K562 (cell line): Measurements from ENCODE around the gene PYGM. TPM values are rescaled to one million over a fixed set of nuclear protein-coding genes. Genes with fewer than 3 reads are reported as not detected.
A peak's percentile ranks its signal among the peaks of the same experiment; 100 is the strongest.

Experiments used
- CBX3 ChIP-seq, 2 experiments: IDR thresholded peaks; 1 replicate in 1 of 2; 2 replicates in 1 of 2; pipeline ENCODE4 v1.6.1; 2012; ENCODE audit warnings: inconsistent platforms in 2 of 2, low read length in 2 of 2, borderline replicate concordance in 1 of 2, control low read depth in 1 of 2
- E2F3 ChIP-seq: fragments of 250-450 bp; sonication (Bioruptor Pico); IDR thresholded peaks from 2 replicates; pipeline ENCODE4 v1.4.0; 2020; ENCODE audit warnings: mild to moderate bottlenecking
- HCFC1 ChIP-seq: IDR thresholded peaks from 2 replicates; pipeline ENCODE4 v1.6.1; 2012; ENCODE audit warnings: low read depth, low read length, improper control_type of control experiment
- KLF16 ChIP-seq: IDR thresholded peaks from 2 replicates; pipeline ENCODE4 v1.6.1; 2016; ENCODE audit warnings: antibody characterized with exemption
- PRPF4 ChIP-seq: fragments of 200-400 bp; formaldehyde crosslinking; IDR thresholded peaks from one replicate; pipeline ENCODE4 v1.6.1; 2017; ENCODE audit warnings: low read length, low read depth, mild to moderate bottlenecking; ENCODE audit not compliant: insufficient read depth, poor library complexity, severe bottlenecking
- RBFOX2 ChIP-seq: fragments of 200-400 bp; formaldehyde crosslinking; IDR thresholded peaks from 2 replicates; pipeline ENCODE4 v1.6.1; 2017; ENCODE audit warnings: low read depth, mild to moderate bottlenecking, low read length, moderate library complexity
- WHSC1 ChIP-seq: IDR thresholded peaks from one replicate; pipeline ENCODE4 v1.6.1; 2012; ENCODE audit warnings: low read length, control low read depth, inconsistent platforms
- ZNF124 ChIP-seq: sonication (generic); formaldehyde crosslinking; IDR thresholded peaks from 2 replicates; pipeline ENCODE4 v1.8.1; 2022; ENCODE audit warnings: missing genetic modification reagents
- ZNF239 ChIP-seq: fragments of 250-450 bp; sonication (Bioruptor Pico); IDR thresholded peaks from 2 replicates; pipeline ENCODE4 v1.4.0; 2020; ENCODE audit warnings: mild to moderate bottlenecking
- polyA plus RNA-seq, 8 experiments: library from polyadenylated mRNA; depleted of rRNA in 4 of 8; stranded (reverse) in 5 of 8; unstranded in 3 of 8; fragments of >200 nt; fragmentation: Nextera tagmentation in 2 of 8; fragmentation: Illumina TruSeq in 1 of 8; extraction: Ambion mirVana in 2 of 8; extraction: Trizol in 1 of 8; gene quantifications; 2 replicates each; pipeline versions ENCODE4 v1.2.1 to v1.2.3, GENCODE V29; 2011 to 2014; ENCODE audit warnings: inconsistent platforms in 1 of 8, missing spikeins in 1 of 8
- total RNA-seq, 7 experiments: library from RNA; depleted of rRNA in 6 of 7; stranded (reverse); fragments of >200 nt in 6 of 7; fragmentation: Illumina TruSeq in 2 of 7; extraction: Trizol in 2 of 7; gene quantifications; 2 replicates each; pipeline versions ENCODE4 v1.2.1 to v1.2.3, GENCODE V29; 2011 to 2021; ENCODE audit warnings: low replicate concordance in 1 of 7
- TF ChIP-seq, protein P1 (sequence below), 2 experiments: fragments of 450-650 bp; IDR thresholded peaks; 2 replicates each; pipeline ENCODE4 v1.6.1; 2018; ENCODE audit warnings: mild to moderate bottlenecking in 2 of 2, low read depth in 1 of 2; ENCODE audit not compliant: partially characterized antibody in 2 of 2
- TF ChIP-seq, protein P2 (sequence below): IDR thresholded peaks from 2 replicates; pipeline ENCODE4 v1.6.1; 2014; ENCODE audit warnings: antibody characterized with exemption
- TF ChIP-seq, protein P3 (sequence below): IDR thresholded peaks from 2 replicates; pipeline ENCODE4 v1.6.1; 2011; ENCODE audit warnings: borderline replicate concordance, low read depth, mild to moderate bottlenecking, moderate library complexity, low read length; ENCODE audit not compliant: insufficient read depth, poor library complexity, severe bottlenecking
- TF ChIP-seq, protein P4 (sequence below): fragments of 250-450 bp; sonication (Bioruptor Pico); IDR thresholded peaks from 2 replicates; pipeline ENCODE4 v1.8.0; 2021; ENCODE audit warnings: borderline replicate concordance, mild to moderate bottlenecking, moderate library complexity; ENCODE audit not compliant: poor library complexity, severe bottlenecking
- TF ChIP-seq, protein P5 (sequence below): sonication (generic); formaldehyde crosslinking; IDR thresholded peaks from 2 replicates; pipeline ENCODE4 v1.5.0; 2020; ENCODE audit warnings: missing genetic modification reagents
- TF ChIP-seq, protein P6 (sequence below), 2 experiments: fragments of 200-800 bp in 1 of 2; sonication (Bioruptor generic) in 1 of 2; sonication (generic) in 1 of 2; formaldehyde crosslinking in 1 of 2; IDR thresholded peaks in 1 of 2; conservative IDR thresholded peaks in 1 of 2; 2 replicates each; pipeline versions ENCODE4 v1.5.0 to v1.6.1; 2016 to 2020; ENCODE audit warnings: missing compliant biosample characterization in 1 of 2, missing genetic modification characterization in 1 of 2, missing genetic modification reagents in 1 of 2

PYGM gene
- total and polyA plus RNA-seq, 9 of the 15 experiments (the other 6 are each of a cell fraction or from before 2014, with no cell fraction given), result 0.07 to 1.5 (median 0.68) TPM

DNA sequence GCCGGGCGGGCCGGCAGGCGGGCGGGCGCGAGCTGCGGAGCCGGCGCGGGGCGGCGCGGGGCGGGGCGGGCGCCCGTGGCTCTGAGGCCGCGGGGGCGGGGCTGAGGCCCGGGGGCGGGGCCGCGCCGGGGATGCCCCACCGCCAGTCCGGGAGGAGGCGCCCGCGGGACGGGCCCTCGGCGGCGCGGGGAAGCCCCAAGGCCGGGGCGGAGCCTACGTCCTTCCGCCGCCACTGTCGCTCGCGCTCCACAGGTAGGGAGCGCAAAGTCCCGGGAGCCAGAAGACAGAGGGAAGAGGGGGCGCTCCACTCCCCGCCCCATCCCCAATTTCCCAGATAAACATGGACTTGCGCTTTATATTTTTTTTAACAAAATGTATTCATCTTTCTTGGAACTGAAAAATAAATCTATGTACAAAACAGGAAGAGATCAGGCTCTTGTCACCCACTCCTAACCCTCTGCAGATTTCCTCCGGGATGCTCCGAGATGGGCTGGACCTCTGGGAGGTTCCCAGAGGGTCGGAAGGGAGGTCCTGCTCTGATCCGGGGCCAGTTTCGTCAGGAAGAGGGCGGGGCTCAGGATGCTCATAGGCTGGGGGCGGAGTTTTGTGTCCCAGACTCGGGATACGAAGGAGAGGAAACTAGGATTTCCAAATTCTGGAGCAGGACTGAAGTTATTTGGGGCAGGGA lies 43.5 kb upstream of the PYGM start, which contains the start of gene MAP4K2 (continued):
- TF ChIP-seq, protein P1, sequence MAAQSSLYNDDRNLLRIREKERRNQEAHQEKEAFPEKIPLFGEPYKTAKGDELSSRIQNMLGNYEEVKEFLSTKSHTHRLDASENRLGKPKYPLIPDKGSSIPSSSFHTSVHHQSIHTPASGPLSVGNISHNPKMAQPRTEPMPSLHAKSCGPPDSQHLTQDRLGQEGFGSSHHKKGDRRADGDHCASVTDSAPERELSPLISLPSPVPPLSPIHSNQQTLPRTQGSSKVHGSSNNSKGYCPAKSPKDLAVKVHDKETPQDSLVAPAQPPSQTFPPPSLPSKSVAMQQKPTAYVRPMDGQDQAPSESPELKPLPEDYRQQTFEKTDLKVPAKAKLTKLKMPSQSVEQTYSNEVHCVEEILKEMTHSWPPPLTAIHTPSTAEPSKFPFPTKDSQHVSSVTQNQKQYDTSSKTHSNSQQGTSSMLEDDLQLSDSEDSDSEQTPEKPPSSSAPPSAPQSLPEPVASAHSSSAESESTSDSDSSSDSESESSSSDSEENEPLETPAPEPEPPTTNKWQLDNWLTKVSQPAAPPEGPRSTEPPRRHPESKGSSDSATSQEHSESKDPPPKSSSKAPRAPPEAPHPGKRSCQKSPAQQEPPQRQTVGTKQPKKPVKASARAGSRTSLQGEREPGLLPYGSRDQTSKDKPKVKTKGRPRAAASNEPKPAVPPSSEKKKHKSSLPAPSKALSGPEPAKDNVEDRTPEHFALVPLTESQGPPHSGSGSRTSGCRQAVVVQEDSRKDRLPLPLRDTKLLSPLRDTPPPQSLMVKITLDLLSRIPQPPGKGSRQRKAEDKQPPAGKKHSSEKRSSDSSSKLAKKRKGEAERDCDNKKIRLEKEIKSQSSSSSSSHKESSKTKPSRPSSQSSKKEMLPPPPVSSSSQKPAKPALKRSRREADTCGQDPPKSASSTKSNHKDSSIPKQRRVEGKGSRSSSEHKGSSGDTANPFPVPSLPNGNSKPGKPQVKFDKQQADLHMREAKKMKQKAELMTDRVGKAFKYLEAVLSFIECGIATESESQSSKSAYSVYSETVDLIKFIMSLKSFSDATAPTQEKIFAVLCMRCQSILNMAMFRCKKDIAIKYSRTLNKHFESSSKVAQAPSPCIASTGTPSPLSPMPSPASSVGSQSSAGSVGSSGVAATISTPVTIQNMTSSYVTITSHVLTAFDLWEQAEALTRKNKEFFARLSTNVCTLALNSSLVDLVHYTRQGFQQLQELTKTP (IDR thresholded peaks at IDR 0.05; ENCODE audit: low read depth in 1 of 2, partially characterized antibody in 2 of 2), result peak in 1 of 2 experiments; percentile 56
- TF ChIP-seq, protein P2, sequence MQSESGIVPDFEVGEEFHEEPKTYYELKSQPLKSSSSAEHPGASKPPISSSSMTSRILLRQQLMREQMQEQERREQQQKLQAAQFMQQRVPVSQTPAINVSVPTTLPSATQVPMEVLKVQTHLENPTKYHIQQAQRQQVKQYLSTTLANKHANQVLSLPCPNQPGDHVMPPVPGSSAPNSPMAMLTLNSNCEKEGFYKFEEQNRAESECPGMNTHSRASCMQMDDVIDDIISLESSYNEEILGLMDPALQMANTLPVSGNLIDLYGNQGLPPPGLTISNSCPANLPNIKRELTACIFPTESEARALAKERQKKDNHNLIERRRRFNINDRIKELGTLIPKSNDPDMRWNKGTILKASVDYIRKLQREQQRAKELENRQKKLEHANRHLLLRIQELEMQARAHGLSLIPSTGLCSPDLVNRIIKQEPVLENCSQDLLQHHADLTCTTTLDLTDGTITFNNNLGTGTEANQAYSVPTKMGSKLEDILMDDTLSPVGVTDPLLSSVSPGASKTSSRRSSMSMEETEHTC, result no peak
- peak; percentile 53; the same call in 1 of the 2 replicates for TF ChIP-seq RBFOX2
- TF ChIP-seq E2F3, result no peak
- TF ChIP-seq, protein P3, sequence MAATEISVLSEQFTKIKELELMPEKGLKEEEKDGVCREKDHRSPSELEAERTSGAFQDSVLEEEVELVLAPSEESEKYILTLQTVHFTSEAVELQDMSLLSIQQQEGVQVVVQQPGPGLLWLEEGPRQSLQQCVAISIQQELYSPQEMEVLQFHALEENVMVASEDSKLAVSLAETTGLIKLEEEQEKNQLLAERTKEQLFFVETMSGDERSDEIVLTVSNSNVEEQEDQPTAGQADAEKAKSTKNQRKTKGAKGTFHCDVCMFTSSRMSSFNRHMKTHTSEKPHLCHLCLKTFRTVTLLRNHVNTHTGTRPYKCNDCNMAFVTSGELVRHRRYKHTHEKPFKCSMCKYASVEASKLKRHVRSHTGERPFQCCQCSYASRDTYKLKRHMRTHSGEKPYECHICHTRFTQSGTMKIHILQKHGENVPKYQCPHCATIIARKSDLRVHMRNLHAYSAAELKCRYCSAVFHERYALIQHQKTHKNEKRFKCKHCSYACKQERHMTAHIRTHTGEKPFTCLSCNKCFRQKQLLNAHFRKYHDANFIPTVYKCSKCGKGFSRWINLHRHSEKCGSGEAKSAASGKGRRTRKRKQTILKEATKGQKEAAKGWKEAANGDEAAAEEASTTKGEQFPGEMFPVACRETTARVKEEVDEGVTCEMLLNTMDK, result peak; percentile 42
- TF ChIP-seq, protein P4, sequence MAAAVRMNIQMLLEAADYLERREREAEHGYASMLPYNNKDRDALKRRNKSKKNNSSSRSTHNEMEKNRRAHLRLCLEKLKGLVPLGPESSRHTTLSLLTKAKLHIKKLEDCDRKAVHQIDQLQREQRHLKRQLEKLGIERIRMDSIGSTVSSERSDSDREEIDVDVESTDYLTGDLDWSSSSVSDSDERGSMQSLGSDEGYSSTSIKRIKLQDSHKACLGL (CRISPR knock-in tag), result no peak
- TF ChIP-seq WHSC1, result no peak
- TF ChIP-seq KLF16, result no peak
- no peak for TF ChIP-seq CBX3 (IDR thresholded peaks at IDR 0.05; ENCODE audit: borderline replicate concordance in 1 of 2, low read length in 2 of 2)
- TF ChIP-seq ZNF239 (CRISPR knock-in tag), result no peak
- peak; percentile 48; the same call in 1 of the 2 replicates for TF ChIP-seq HCFC1
- TF ChIP-seq, protein P5, sequence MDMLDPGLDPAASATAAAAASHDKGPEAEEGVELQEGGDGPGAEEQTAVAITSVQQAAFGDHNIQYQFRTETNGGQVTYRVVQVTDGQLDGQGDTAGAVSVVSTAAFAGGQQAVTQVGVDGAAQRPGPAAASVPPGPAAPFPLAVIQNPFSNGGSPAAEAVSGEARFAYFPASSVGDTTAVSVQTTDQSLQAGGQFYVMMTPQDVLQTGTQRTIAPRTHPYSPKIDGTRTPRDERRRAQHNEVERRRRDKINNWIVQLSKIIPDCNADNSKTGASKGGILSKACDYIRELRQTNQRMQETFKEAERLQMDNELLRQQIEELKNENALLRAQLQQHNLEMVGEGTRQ (CRISPR knock-in tag), result no peak
- TF ChIP-seq, protein P6, sequence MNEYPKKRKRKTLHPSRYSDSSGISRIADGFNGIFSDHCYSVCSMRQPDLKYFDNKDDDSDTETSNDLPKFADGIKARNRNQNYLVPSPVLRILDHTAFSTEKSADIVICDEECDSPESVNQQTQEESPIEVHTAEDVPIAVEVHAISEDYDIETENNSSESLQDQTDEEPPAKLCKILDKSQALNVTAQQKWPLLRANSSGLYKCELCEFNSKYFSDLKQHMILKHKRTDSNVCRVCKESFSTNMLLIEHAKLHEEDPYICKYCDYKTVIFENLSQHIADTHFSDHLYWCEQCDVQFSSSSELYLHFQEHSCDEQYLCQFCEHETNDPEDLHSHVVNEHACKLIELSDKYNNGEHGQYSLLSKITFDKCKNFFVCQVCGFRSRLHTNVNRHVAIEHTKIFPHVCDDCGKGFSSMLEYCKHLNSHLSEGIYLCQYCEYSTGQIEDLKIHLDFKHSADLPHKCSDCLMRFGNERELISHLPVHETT (CRISPR knock-in tag; conservative IDR thresholded peaks at IDR 0.05 in 1 of 2, IDR thresholded peaks at IDR 0.05 in 1 of 2), result peak in 1 of 2 experiments; percentile 97; a peak in 2 of 4 replicates
- no peak for TF ChIP-seq PRPF4
- TF ChIP-seq ZNF124, result no peak
